Endothelial cell (in vitro differentiated cells): Measurements from ENCODE around the gene MSANTD7. TPM values are rescaled to one million over a fixed set of nuclear protein-coding genes. Genes with fewer than 3 reads are reported as not detected.

Experiments used
- DNase-seq: peaks from one replicate; pipeline ENCODE4 v3.0.0; 2021; ENCODE audit warnings: low spot score
- H3K27ac Mint-ChIP-seq: one replicate; pipeline ENCODE4 v1.8.0; 2021; ENCODE audit warnings: mixed read lengths, inconsistent platforms; ENCODE audit not compliant: unreplicated experiment
- H3K27me3 Mint-ChIP-seq: one replicate; pipeline ENCODE4 v1.8.0; 2021; ENCODE audit warnings: mild to moderate bottlenecking, moderate library complexity, mixed read lengths, inconsistent platforms; ENCODE audit not compliant: unreplicated experiment
- H3K36me3 Mint-ChIP-seq: one replicate; pipeline ENCODE4 v1.8.0; 2021; ENCODE audit warnings: mild to moderate bottlenecking, low read depth, mixed read lengths, inconsistent platforms; ENCODE audit not compliant: unreplicated experiment
- H3K4me1 Mint-ChIP-seq: one replicate; pipeline ENCODE4 v1.8.0; 2021; ENCODE audit warnings: mild to moderate bottlenecking, mixed read lengths, inconsistent platforms; ENCODE audit not compliant: unreplicated experiment
- H3K4me3 Mint-ChIP-seq: one replicate; pipeline ENCODE4 v1.8.0; 2021; ENCODE audit warnings: mild to moderate bottlenecking, mixed read lengths, inconsistent platforms; ENCODE audit not compliant: unreplicated experiment
- H3K9me3 Mint-ChIP-seq: one replicate; pipeline ENCODE4 v1.8.0; 2021; ENCODE audit warnings: mixed read lengths, inconsistent platforms; ENCODE audit not compliant: unreplicated experiment
- CTCF ChIP-seq: fragments of 200-600 bp; sonication (generic); IDR thresholded peaks from one replicate; pipeline ENCODE4 v1.5.0; 2021; ENCODE audit warnings: antibody characterized with exemption; ENCODE audit not compliant: unreplicated experiment
- total RNA-seq: library from RNA; stranded (reverse); fragmentation: NEBNext Ultra II Directional; extraction: Animal tissue kit (Norgen Biotek cat#: 25700); gene quantifications from one replicate; pipeline ENCODE4 v1.2.1, GENCODE V29; 2021; ENCODE audit not compliant: unreplicated experiment

MSANTD7 gene
- total RNA-seq, 1 donor from 2014 or later = 17.9 TPM

- no peak for DNase-seq
- Mint-ChIP-seq H3K4me3 (no peak overlapping the region), H3K9me3 (no peaks in the 10 kb centered on the region), H3K4me1 (peaks cover 15% of the 10 kb centered on the region), H3K27me3 (peaks cover 4% of the 10 kb centered on the region), H3K27ac (no peak overlapping the region), H3K36me3 (no peaks in the 10 kb centered on the region)
- no peak for TF ChIP-seq CTCF
Observed at GRCh38 chr10:14884082-14884481, 46.0 kb downstream of the MSANTD7 start.

Other genes starting within 250 kb of the MSANTD7 start
- 462 TPM for gene FAM107B, start 63.4 kb upstream of the MSANTD7 start, total RNA-seq
- gene CDNF, start 269 bp upstream of the MSANTD7 start, total RNA-seq = 1.9 TPM
- gene HSPA14, start within 50 bp of the MSANTD7 start, total RNA-seq = 14.2 TPM
- gene SUV39H2, start 40.6 kb downstream of the MSANTD7 start, total RNA-seq = 15.6 TPM
- 5.5 TPM for gene DCLRE1C, start 115.8 kb downstream of the MSANTD7 start, total RNA-seq
- 0.80 TPM for gene MEIG1, start 121.1 kb downstream of the MSANTD7 start, total RNA-seq
- 0.54 TPM for gene OLAH, start 205.6 kb downstream of the MSANTD7 start, total RNA-seq